Loucy (cell line): ENCODE data around the gene RHCE.
"Not testable (repeated sequence)": the region's sequence is repeated elsewhere in the genome, so short reads cannot be mapped to it uniquely, and the experiment has no call there.

Experiments
- CTCF ChIP-seq: fragments of 200-600 bp; sonication (generic); conservative IDR thresholded peaks from 2 replicates; pipeline ENCODE4 v1.5.1; 2014; ENCODE audit warnings: mild to moderate bottlenecking, antibody characterized with exemption, low read length
- EZH2phosphoT487 ChIP-seq: fragments of 200-600 bp; IDR thresholded peaks from 2 replicates; pipeline ENCODE4 v1.6.1; 2018; ENCODE audit warnings: antibody characterized with exemption, mild to moderate bottlenecking, moderate library complexity, borderline replicate concordance

GRCh38 chr1:25398079-25398478, 22.5 kb downstream of the RHCE start:
- TF ChIP-seq CTCF, EZH2phosphoT487: not testable (repeated sequence)
